DOHH2 (cell line): ENCODE measurements around the gene LRG1.

Experiments
- CTCF ChIP-seq: fragments of 200-600 bp; sonication (generic); IDR thresholded peaks from one replicate; pipeline ENCODE4 v1.5.1; 2014; ENCODE audit warnings: antibody characterized with exemption, mild to moderate bottlenecking, low read depth, low read length; ENCODE audit not compliant: poor library complexity, severe bottlenecking
- EZH2phosphoT487 ChIP-seq: fragments of 200-600 bp; sonication (generic); IDR thresholded peaks from 2 replicates; pipeline ENCODE4 v1.6.1; 2017; ENCODE audit warnings: borderline replicate concordance, mild to moderate bottlenecking, antibody characterized with exemption, low read length, moderate library complexity, mixed read lengths

GRCh38 chr19:4566402-4567051, 26.7 kb upstream of the LRG1 start:
- TF ChIP-seq CTCF (no peak), EZH2phosphoT487 (no peak)
